ENCODE measurements around the gene MAPK4. TPM values are rescaled to one million over a fixed set of nuclear protein-coding genes. Genes with fewer than 3 reads are reported as not detected.
"Not testable (repeated sequence)": the region's sequence is repeated elsewhere in the genome, so short reads cannot be mapped to it uniquely, and the experiment has no call there.

The MAPK4 gene
- total and polyA plus RNA-seq, 2 donors from 2014 or later: 9.0 to 9.2 TPM

DNA sequence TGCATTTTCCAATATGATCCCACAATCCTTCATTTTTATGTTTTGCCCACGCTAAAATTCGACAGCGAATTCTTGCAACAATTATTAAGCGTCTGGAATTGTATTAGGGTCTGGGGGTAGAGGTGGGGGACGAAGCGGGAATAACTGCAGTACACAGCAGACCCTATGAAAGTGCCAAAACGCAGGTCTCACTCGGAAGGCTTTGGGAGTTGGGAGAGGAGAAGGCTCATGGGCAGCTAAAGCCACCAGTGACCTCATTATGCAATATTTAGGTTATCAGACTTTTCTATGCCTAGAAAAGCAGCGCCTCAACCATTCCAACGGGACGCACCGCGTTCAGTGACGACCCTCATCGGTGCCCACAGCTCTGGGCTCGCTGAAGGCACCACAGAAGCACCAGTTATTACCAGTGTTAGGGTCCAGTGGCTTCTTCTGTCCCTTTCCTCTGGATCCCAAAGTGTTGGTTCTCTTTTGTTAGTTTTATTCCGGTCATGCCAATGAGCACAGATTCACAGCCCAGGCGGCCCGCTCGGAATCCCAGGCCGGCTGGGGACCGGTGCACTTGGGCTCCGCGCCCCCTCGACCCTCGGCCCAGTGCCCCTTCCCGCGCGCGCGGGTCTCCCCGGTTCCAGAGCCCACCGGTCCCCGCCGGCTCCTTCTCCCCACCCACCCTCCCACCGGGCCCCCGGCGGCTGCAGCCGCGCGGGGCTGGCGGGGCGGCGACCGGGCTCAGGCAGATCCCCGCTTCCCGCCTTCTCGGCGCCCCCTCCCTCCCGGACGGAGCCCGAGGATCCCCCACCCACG is 737 bp upstream of the MAPK4 start:
- intact Hi-C loops (cut with DNase I): no loop called here
- Histone ChIP-seq H3K4me3 (ENCODE audit: low read length in 3 of 3) (no peak overlapping the region), H3K27me3 (ENCODE audit: control insufficient read depth, insufficient read depth, low read length) (peaks cover 4% of the 10 kb centered on the region), H3K9ac (ENCODE audit: low read length in 3 of 3) (no peak overlapping the region), H3K4me1 (ENCODE audit: control insufficient read depth in 2 of 3, insufficient read depth in 2 of 3, low read depth in 1 of 3, low read length in 3 of 3) (peaks cover 0 to 5% (median 2%) of the 10 kb centered on the region in 3 donors), H3K36me3 (ENCODE audit: control insufficient read depth in 2 of 3, insufficient read depth in 3 of 3, low read length in 3 of 3) (no peaks in the 10 kb centered on the region), H3K9me3 (ENCODE audit: control insufficient read depth in 2 of 3, insufficient read depth in 1 of 3, low read length in 3 of 3) (peaks cover 0 to 5% (median 0%) of the 10 kb centered on the region in 3 donors), H3K27ac (ENCODE audit: low read depth in 2 of 2, low read length in 2 of 2) (peak overlapping the region; percentile 28 to 63)
- TF ChIP-seq, protein P1, sequence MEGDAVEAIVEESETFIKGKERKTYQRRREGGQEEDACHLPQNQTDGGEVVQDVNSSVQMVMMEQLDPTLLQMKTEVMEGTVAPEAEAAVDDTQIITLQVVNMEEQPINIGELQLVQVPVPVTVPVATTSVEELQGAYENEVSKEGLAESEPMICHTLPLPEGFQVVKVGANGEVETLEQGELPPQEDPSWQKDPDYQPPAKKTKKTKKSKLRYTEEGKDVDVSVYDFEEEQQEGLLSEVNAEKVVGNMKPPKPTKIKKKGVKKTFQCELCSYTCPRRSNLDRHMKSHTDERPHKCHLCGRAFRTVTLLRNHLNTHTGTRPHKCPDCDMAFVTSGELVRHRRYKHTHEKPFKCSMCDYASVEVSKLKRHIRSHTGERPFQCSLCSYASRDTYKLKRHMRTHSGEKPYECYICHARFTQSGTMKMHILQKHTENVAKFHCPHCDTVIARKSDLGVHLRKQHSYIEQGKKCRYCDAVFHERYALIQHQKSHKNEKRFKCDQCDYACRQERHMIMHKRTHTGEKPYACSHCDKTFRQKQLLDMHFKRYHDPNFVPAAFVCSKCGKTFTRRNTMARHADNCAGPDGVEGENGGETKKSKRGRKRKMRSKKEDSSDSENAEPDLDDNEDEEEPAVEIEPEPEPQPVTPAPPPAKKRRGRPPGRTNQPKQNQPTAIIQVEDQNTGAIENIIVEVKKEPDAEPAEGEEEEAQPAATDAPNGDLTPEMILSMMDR (IDR thresholded peaks at IDR 0.05; ENCODE audit: borderline replicate concordance, extremely low read depth, insufficient read depth): no peak
- FAIRE-seq (no peak), DNase-seq (peak in 4 of 5 donors; percentile 6 to 74 (median 46))

DNA sequence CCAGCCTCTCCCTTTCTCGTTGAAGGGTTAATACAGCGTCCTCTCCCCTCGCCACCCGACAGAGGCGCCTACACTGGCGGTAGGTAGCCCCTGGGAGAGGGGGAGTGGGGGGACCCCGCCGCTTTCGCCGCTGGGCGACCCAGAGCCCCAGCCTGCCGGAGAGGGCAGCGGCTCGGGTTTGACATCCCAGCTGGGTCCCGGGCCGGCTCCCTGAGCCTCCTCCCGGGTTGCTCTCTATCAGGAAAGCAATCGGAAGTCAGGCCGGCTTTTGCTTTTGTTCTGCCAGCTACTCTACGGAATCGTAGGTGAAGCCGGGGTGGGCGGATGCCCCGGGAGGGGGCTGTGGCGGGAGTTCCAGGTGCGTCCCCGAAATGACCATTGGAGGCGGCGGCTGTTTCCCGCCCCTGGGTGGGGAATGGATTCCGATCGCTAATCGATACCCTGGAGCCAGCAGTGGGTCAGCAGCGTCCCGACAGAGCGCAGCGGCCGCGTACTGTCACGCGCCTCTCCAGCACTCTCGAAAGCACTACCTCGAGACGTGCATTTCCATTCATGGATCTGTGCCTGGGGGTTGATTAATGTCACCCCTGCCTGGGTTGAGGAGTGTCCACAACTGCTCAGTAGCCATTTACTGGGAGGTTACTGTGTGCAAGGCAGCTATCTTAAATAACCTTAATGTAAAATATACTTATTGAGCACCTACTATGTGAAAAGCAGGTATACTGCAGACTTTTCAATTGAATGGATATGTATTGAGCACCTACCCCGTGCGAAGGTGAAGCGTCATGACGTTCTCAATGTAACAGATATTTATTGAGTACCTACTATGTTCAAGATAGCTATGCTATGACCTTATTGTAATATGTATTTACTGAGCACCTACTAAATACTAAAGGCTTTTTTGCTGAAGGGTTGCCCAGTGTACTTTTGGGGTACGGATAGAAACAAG is 1.1 kb downstream of the MAPK4 start:
- Histone ChIP-seq H3K9ac (ENCODE audit: low read length in 3 of 3) (peak overlapping the region in 2 of 3 donors; percentile 61 to 73), H3K36me3 (ENCODE audit: control insufficient read depth in 2 of 3, insufficient read depth in 3 of 3, low read length in 3 of 3) (no peaks in the 10 kb centered on the region), H3K27me3 (ENCODE audit: control insufficient read depth, insufficient read depth, low read length) (peaks cover 4% of the 10 kb centered on the region), H3K4me1 (ENCODE audit: control insufficient read depth in 2 of 3, insufficient read depth in 2 of 3, low read depth in 1 of 3, low read length in 3 of 3) (peaks cover 0 to 5% (median 2%) of the 10 kb centered on the region in 3 donors), H3K9me3 (ENCODE audit: control insufficient read depth in 2 of 3, insufficient read depth in 1 of 3, low read length in 3 of 3) (peaks cover 0 to 1% (median 0%) of the 10 kb centered on the region in 3 donors), H3K27ac (ENCODE audit: low read depth in 2 of 2, low read length in 2 of 2) (no peak overlapping the region), H3K4me3 (ENCODE audit: low read length in 3 of 3) (peak overlapping the region; percentile 36 to 76 (median 53))
- DNase-seq: peak in 4 of 5 donors; percentile 38 to 73 (median 58)
- no peak for FAIRE-seq
- TF ChIP-seq, protein P1 (IDR thresholded peaks at IDR 0.05; ENCODE audit: borderline replicate concordance, extremely low read depth, insufficient read depth): no peak
- intact Hi-C loops (cut with DNase I): no loop called here

DNA sequence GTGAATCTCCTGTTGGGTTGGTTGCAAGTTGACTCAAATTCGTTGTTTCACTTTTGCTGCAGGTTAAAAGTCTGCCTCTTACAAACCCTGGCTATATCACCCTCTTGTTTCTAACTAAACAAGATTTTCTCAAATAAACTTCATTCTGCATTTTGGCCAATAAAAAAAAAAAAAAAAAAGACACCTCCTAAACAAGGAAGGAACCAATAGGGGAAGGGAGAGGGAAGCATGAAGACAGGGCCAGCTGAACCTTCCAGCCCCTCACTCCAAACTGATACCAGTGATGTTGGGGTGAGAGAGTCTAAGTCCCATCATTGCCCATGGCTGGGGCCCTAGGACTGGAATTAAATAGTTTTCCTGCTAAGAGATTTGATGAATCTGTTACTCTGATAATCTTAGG is 2.4 kb downstream of the MAPK4 start:
- intact Hi-C loops (cut with DNase I); DNase-seq; H3K4me3 ChIP-seq (ENCODE audit: low read length in 3 of 3); H3K36me3 ChIP-seq (ENCODE audit: control insufficient read depth in 2 of 3, insufficient read depth in 3 of 3, low read length in 3 of 3); H3K9ac ChIP-seq (ENCODE audit: low read length in 3 of 3); FAIRE-seq; H3K9me3 ChIP-seq (ENCODE audit: control insufficient read depth in 2 of 3, insufficient read depth in 1 of 3, low read length in 3 of 3); H3K4me1 ChIP-seq (ENCODE audit: control insufficient read depth in 2 of 3, insufficient read depth in 2 of 3, low read depth in 1 of 3, low read length in 3 of 3); H3K27me3 ChIP-seq (ENCODE audit: control insufficient read depth, insufficient read depth, low read length); H3K27ac ChIP-seq (ENCODE audit: low read depth in 2 of 2, low read length in 2 of 2): not testable (repeated sequence)

DNA sequence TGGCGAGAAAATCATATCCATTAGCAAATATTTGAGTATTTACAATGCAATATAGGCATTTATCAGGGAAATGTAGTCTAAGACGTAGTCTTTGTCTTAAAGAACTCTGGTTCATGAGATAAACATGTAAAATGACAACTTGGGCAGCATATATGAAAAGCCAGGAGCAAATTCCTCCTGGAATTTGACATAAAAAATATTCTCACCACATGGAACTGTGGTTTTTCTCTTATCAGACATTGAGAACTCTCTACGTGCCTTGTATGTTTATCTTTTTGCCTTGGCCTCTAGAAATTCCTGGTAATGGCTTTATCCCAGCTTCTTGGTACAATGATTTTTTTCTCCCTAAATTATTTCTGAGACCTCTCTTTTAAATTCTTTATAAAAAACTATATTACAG is 2.8 kb downstream of the MAPK4 start:
- Histone ChIP-seq H3K27me3 (ENCODE audit: control insufficient read depth, insufficient read depth, low read length) (peaks cover 4% of the 10 kb centered on the region), H3K27ac (ENCODE audit: low read depth in 2 of 2, low read length in 2 of 2) (no peak overlapping the region), H3K4me3 (ENCODE audit: low read length in 3 of 3) (no peak overlapping the region), H3K4me1 (ENCODE audit: control insufficient read depth in 2 of 3, insufficient read depth in 2 of 3, low read depth in 1 of 3, low read length in 3 of 3) (peaks cover 0 to 5% (median 2%) of the 10 kb centered on the region in 3 donors), H3K36me3 (ENCODE audit: control insufficient read depth in 2 of 3, insufficient read depth in 3 of 3, low read length in 3 of 3) (no peaks in the 10 kb centered on the region), H3K9ac (ENCODE audit: low read length in 3 of 3) (no peak overlapping the region), H3K9me3 (ENCODE audit: control insufficient read depth in 2 of 3, insufficient read depth in 1 of 3, low read length in 3 of 3) (no peaks in the 10 kb centered on the region)
- intact Hi-C loops (cut with DNase I): no loop called here
- DNase-seq (no peak), FAIRE-seq (no peak)
- TF ChIP-seq, protein P1 (IDR thresholded peaks at IDR 0.05; ENCODE audit: borderline replicate concordance, extremely low read depth, insufficient read depth): no peak
